Activated T-cell treated with anti-CD3 and anti-CD28 coated beads, Interleukin-2, amount 50 U/mL, for 24 hours (primary cell): ENCODE results near the gene PET100.

Experiments used
- DNase-seq: peaks from one replicate; pipeline ENCODE4 v3.0.0-alpha.2; 2020
- H3K27ac Mint-ChIP-seq: 2 replicates; pipeline ENCODE4 v1.8.0; 2020; ENCODE audit warnings: mild to moderate bottlenecking, mixed read lengths
- H3K27me3 Mint-ChIP-seq: 2 replicates; pipeline ENCODE4 v1.8.0; 2020; ENCODE audit warnings: mixed read lengths
- H3K36me3 Mint-ChIP-seq: 2 replicates; pipeline ENCODE4 v1.8.0; 2020; ENCODE audit warnings: low read depth, mixed read lengths
- H3K4me1 Mint-ChIP-seq: 2 replicates; pipeline ENCODE4 v1.8.0; 2020; ENCODE audit warnings: low read depth, mixed read lengths
- H3K4me3 Mint-ChIP-seq: 2 replicates; pipeline ENCODE4 v1.8.0; 2020; ENCODE audit warnings: mild to moderate bottlenecking, moderate library complexity, mixed read lengths
- H3K9me3 Mint-ChIP-seq: 2 replicates; pipeline ENCODE4 v1.8.0; 2020; ENCODE audit warnings: mixed read lengths

PET100 gene

DNA sequence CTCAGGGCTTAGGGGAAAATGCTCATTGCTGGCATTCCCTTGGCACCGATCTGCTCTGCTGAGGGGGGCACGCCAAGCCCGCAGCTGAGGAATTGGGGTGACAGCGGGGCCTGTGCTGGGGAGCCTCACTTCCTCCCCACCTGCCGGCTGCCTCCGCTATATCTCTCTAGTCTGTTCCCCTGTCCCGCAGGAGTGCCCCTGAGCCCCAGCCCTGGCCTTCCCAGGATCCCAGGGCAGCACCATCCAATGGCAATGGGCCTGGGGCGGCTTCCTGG is 16.8 kb downstream of the PET100 start:
- H3K4me1 Mint-ChIP-seq: no peaks in the 10 kb centered on the region
- H3K36me3 Mint-ChIP-seq: peaks cover 34% of the 10 kb centered on the region
- H3K27me3 Mint-ChIP-seq: no peaks in the 10 kb centered on the region
- no peak overlapping the region for H3K4me3 Mint-ChIP-seq
- H3K27ac Mint-ChIP-seq: no peak overlapping the region
- H3K9me3 Mint-ChIP-seq: no peaks in the 10 kb centered on the region
- DNase-seq: no peak

DNA sequence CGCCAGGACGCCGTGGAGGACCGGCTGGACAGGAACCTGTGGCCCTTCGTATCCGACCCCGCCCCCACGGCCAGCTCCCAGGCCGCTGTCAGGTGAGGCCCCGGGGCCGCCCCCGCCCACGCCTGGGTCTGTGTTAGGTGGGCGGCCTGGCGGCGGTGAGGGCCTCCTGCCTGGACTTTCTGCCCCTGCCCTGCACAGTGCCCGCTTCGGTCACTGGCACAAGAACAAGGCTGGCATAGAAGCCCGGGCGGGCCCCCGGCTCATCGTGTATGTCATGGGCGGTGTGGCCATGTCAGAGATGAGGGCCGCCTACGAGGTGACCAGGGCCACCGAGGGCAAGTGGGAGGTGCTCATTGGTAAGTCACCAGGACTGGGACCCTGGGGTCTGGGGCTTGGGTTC is 17.6 kb downstream of the PET100 start:
- peaks cover 2% of the 10 kb centered on the region for H3K4me1 Mint-ChIP-seq

DNA sequence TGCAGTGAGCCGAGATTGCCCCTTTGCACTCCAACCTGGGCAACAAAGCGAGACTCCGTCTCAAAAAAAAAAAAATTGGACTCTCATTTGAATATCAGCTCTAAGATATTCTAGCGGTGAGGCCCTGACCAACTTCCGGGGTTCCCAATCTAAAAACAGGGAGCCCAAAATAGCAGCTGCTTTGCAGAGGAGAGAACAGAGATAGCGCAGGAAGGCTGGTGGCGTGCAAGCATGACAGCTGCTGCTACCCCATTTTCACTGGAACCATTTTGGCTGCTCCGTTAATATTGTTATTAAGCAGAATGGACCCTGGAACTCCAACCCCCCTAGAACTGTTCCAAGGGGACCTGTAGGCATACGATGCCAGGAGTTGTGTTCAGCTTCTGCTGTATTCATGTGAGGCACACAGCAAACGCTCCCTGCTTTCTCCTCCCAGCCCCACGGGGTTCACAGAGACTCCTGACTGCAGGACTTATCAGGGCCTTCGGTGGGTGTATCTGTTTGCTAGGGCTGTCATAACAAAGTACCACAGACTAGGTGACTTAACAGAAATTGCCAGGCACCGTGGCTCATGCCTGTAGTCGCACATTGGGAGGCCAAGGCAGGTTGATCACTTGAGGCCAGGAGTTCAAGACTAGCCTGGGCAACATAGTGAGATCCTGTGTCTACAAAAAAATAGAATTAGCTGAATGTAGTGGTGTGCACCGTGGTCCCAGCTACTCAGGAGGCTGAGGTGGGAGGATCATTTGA is 18.8 kb downstream of the PET100 start:
- Mint-ChIP-seq H3K27ac (no peak overlapping the region), H3K4me3 (no peak overlapping the region), H3K27me3 (no peaks in the 10 kb centered on the region), H3K4me1 (peaks cover 9% of the 10 kb centered on the region), H3K9me3 (no peaks in the 10 kb centered on the region), H3K36me3 (peaks cover 29% of the 10 kb centered on the region)
- no peak for DNase-seq

More for the DNA sequence above, 17.6 kb downstream of the PET100 start:
- DNase-seq: no peak
- no peaks in the 10 kb centered on the region for H3K9me3 Mint-ChIP-seq
- no peak overlapping the region for H3K27ac Mint-ChIP-seq
- peaks cover 34% of the 10 kb centered on the region for H3K36me3 Mint-ChIP-seq
- H3K27me3 Mint-ChIP-seq: no peaks in the 10 kb centered on the region
- H3K4me3 Mint-ChIP-seq: no peak overlapping the region

DNA sequence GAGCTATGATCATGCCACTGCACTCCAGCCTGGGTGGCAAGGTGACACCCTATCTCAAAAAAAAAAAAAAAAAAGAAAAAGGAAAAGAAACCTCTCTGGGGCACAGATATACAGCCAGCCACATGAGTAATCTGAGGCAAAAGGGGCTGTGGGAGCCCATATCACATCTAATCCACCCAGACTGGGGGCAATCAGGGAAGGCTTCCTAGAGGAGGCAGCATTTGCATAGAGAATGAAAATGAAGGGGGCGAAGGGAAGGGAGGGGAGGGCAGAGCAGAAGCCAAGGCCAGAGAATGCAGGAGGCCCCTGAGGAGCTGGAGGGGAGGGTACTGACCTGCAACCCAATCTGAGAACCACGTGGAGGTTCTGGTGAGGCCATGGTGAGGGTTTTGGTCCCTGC is 20.6 kb downstream of the PET100 start:
- Mint-ChIP-seq H3K4me3 (no peak overlapping the region), H3K4me1 (peaks cover 9% of the 10 kb centered on the region), H3K36me3 (peaks cover 20% of the 10 kb centered on the region), H3K9me3 (no peaks in the 10 kb centered on the region), H3K27ac (no peak overlapping the region), H3K27me3 (no peaks in the 10 kb centered on the region)
- DNase-seq: no peak

DNA sequence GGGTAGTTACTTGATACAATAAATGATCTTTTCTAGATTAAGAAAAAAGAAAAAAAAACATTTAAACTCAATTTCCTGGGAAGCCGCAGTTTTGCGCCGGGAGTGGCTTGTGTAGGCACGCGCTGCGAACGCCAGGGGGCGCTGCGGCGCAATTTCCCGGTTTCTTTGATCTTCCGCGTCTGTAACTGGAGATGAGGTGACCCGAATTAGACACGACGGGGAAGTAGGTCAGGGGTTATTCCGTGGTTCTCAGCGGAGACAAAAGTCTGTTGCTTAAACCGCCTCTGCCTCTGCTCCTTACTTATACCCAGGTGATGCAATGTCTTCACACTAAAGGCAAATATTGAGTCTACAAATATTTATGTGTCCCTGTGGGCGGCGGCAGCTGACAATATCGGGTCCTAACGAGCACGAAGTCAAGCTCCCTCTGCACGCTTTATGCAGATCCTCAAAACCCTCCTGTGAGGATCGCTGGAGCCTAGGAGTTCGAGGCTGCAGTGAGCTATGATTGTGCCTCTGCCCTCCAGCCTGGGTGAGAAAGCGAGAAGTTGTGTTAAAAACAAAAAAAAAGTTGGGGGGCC is 22.6 kb downstream of the PET100 start:
- Mint-ChIP-seq H3K27me3 (no peaks in the 10 kb centered on the region), H3K36me3 (peaks cover 9% of the 10 kb centered on the region), H3K4me3 (peak overlapping the region; percentile 54), H3K9me3 (no peaks in the 10 kb centered on the region), H3K27ac (no peak overlapping the region), H3K4me1 (peaks cover 11% of the 10 kb centered on the region)
- DNase-seq: peak; percentile 90

DNA sequence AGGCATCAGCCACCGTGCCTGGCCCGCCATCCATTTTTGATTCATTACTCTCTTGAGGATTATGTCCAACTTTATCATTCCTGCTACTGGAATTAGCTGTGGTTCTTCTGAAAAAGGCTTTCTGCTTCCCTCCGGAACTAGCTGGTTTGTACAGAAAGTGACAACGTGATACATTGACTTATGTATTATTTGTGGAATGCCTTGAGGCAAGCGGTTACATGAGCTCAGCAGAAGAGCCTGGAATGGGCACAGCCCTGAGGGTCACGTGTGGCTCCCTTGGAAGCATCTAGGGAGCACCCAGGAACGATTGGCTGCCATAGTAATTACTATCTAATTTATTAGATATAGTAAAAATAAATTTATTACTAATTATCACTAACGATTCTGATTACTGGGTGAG is 24.8 kb downstream of the PET100 start:
- H3K27ac Mint-ChIP-seq: no peak overlapping the region
- no peaks in the 10 kb centered on the region for H3K27me3 Mint-ChIP-seq
- no peaks in the 10 kb centered on the region for H3K9me3 Mint-ChIP-seq
- H3K4me1 Mint-ChIP-seq: peaks cover 25% of the 10 kb centered on the region
- H3K4me3 Mint-ChIP-seq: no peak overlapping the region
- no peaks in the 10 kb centered on the region for H3K36me3 Mint-ChIP-seq
- DNase-seq: no peak

DNA sequence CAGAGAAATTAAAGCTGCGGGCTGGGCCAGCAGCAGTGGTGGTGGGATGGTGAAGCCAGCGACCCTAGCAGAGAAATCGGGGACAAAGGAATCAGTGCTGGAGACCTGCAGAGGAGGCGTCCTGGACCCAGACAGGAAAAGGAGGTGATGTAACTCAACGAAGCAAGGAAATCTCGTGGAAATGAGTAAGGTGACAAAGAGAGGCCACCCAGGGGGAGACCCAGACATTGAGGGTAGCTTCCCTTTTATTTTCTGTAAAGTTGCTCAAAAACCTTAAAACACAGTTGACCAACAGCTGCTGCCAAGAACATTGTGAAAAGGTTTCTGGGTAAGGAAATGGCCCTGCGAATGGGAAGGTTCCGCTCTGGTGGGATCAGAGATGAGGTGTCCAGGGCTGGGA is 26.0 kb downstream of the PET100 start:
- Mint-ChIP-seq H3K27ac (no peak overlapping the region), H3K4me1 (peaks cover 25% of the 10 kb centered on the region), H3K27me3 (no peaks in the 10 kb centered on the region), H3K9me3 (no peaks in the 10 kb centered on the region), H3K36me3 (no peaks in the 10 kb centered on the region), H3K4me3 (no peak overlapping the region)
- DNase-seq: no peak

DNA sequence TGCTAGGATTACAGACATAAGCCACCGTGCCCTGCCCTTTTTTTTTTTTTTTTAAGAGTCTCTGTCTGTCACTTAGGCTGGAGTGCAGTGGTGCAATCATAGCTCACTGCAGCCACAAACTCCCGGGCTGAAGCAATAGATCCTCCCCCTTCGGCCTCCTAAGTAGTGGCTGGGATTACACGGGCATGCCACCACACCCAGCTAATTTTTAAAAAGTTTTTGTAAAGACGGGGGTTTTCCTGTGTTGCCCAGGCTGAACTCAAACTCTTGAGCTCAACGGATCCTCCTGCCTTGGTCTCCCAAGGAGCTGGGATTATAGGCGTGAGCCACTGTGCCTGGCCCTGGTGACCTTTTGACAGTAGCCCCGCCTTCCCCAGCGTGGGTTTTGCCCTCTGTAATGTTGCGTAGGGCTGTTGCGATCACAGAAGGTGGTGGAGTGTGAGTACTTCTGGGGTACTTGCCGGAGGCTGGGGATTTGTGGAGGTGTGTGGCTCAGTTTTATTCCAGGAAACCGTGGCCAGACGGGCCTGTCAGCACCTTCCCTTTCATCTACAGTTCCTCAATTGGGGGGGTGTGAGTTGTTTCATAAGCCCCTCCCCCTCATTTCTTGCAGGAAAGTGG is 27.6 kb downstream of the PET100 start:
- DNase-seq: no peak
- no peaks in the 10 kb centered on the region for H3K36me3 Mint-ChIP-seq
- peak overlapping the region; percentile 59 for H3K27ac Mint-ChIP-seq
- no peaks in the 10 kb centered on the region for H3K27me3 Mint-ChIP-seq
- H3K4me1 Mint-ChIP-seq: peaks cover 22% of the 10 kb centered on the region
- H3K4me3 Mint-ChIP-seq: no peak overlapping the region
- no peaks in the 10 kb centered on the region for H3K9me3 Mint-ChIP-seq

DNA sequence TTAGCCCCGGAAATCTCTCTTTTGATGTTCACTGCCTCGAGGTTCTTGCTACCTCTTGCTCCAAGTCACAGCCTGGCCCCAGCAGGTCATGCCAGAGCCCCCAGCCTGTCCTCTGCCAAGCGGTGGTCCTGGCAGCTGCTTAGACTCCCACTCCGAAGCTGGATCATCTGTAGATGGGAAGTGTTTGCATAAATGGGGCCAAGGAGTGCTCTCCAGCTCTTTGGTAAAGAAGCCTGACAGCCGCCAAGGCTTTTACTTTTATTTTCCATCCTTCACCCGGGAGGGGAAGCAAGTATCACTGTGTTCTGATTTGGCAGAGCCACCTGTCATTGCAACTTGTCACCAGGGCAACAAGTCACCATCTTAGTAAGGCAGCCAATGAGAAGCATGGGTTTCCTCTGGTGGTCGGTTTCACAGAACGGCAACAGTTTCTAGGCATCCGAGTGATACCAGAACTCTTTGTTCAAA is 28.7 kb downstream of the PET100 start:
- peak overlapping the region; percentile 57 for H3K4me3 Mint-ChIP-seq
- H3K9me3 Mint-ChIP-seq: no peaks in the 10 kb centered on the region
- DNase-seq: peak; percentile 57
- H3K4me1 Mint-ChIP-seq: peaks cover 16% of the 10 kb centered on the region
- H3K36me3 Mint-ChIP-seq: no peaks in the 10 kb centered on the region
- peak overlapping the region; percentile 76 for H3K27ac Mint-ChIP-seq
- no peaks in the 10 kb centered on the region for H3K27me3 Mint-ChIP-seq

DNA sequence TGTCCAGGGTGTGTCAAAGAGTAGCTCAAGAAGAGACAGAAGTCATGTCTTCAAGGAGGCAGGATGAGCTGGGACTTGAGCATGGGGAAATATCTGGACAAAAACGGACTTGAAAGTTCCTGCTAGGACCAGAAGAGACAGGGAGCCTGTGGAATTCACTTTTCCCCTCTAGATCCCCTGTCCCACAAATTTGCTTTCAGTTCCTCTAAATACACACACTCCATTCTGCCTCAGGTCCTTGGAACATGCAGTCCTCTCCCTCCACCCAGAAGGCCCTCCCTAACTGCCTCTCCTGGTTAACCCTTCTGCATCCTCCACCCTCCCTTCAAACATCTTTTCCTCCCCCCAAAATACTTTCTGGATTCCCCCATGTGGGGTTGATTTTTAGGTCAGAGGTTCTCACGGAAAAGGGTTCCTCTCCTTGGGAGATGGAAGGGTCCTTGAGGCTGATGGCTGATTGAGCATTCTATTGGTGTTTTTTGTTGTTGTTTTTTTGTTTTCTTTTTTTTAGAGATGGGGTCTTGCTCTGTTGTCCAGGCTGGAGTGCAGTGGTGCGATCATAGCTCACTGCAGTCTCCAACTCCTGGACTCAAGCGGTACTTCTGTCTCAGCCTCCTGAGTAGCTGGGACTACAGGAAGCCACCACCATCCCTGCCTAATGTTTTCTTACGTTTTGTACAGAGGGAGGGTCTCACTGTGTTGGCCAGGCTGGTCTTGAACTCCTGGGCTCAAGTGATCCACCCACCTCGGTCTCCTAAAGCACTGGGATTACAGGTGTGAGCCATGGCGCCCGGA is 32.3 kb downstream of the PET100 start:
- peaks cover 16% of the 10 kb centered on the region for H3K4me1 Mint-ChIP-seq
- no peaks in the 10 kb centered on the region for H3K36me3 Mint-ChIP-seq
- peaks cover 2% of the 10 kb centered on the region for H3K27me3 Mint-ChIP-seq
- no peak for DNase-seq
- no peak overlapping the region for H3K4me3 Mint-ChIP-seq
- H3K9me3 Mint-ChIP-seq: no peaks in the 10 kb centered on the region
- H3K27ac Mint-ChIP-seq: no peak overlapping the region

DNA sequence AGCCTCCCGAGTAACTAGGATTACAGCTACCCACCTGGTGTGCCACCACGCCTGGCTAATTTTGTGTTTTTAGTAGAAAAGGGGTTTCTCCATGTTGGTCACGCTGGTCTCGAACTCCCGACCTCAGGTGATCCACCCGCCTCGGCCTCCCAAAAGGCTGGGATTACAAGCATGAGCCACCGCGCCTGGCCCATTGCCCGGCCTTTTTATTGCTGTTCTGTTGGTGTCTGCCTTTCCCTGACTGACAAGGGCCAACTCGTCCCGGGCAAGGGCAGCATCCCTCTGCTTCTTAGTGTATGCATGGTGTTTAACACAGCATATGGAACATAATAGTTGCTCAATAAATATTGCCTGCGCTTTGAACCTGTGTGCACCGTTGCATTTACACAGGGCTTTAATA is 33.1 kb downstream of the PET100 start:
- no peak overlapping the region for H3K27ac Mint-ChIP-seq
- H3K4me3 Mint-ChIP-seq: no peak overlapping the region
- H3K27me3 Mint-ChIP-seq: peaks cover 6% of the 10 kb centered on the region
- H3K9me3 Mint-ChIP-seq: no peaks in the 10 kb centered on the region
- DNase-seq: no peak
- no peaks in the 10 kb centered on the region for H3K36me3 Mint-ChIP-seq
- peaks cover 9% of the 10 kb centered on the region for H3K4me1 Mint-ChIP-seq

DNA sequence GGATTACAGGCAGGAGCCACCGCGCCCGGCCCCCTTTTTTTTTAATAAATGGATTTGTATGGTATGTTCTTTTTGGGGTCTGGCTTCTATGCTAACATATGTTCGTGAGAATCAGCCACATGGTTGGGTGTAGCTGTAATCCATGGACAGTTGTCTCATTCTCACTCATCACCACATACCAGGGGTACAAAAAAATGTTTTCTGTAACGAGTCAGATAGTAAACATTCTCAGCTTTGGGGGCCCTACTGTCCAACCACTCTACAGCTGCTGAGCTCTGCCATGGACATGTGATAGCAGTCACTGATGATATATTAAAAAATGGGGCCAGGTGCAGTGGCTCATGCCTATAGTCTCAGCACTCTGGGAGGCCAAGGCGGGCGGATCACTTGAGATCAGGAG is 34.1 kb downstream of the PET100 start:
- Mint-ChIP-seq H3K27ac (no peak overlapping the region), H3K4me3 (no peak overlapping the region), H3K27me3 (peaks cover 12% of the 10 kb centered on the region), H3K36me3 (no peaks in the 10 kb centered on the region), H3K4me1 (no peaks in the 10 kb centered on the region), H3K9me3 (no peaks in the 10 kb centered on the region)
- no peak for DNase-seq

DNA sequence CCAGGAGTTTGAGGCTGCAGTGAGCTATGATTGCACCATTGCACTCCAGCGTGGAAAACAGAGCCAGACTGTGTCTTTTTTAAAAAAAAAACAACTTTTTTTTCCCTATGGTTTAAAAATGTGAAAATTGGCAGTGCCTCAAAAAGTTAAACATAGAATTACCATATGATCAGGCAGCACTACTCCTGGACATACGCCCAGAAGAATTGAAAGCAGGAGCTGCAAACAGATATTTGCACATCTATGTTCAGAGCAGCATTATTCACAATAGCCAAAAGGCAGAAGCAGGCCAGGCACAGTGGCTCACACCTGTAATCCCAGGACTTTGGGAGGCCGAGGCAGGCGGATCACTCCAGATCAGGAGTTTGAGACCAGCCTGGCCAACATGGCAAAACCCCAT is 35.5 kb downstream of the PET100 start:
- Mint-ChIP-seq H3K4me3 (no peak overlapping the region), H3K4me1 (peaks cover 8% of the 10 kb centered on the region), H3K27me3 (peaks cover 23% of the 10 kb centered on the region), H3K9me3 (no peaks in the 10 kb centered on the region), H3K27ac (no peak overlapping the region), H3K36me3 (no peaks in the 10 kb centered on the region)
- no peak for DNase-seq

DNA sequence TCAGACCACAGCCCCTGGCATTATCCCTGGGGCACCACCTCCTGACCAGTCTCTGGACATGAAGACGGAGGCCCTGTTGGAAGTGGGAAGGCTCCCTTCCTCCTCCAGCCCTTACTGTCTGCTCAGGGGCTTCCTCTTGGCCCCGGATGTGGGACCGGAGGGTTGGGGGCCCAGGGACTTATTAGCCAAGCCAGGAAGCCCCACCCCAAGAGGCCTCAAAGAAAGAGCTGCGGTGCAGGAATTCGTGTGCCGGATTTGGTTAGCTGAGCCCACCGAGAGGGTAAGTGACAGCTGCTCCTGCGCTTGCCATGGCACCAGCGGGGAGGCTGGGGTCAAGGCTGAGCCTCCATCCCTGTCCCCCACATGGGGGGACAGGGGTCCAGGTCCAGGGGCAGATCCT is 39.2 kb downstream of the PET100 start, which contains the start of gene RETN:
RETN (plus strand) TSS at position 208 of the 400 bp plus-strand sequence. CDS start 278 bp downstream, outside the sequence.
- H3K4me3 Mint-ChIP-seq: no peak within 1 kb of the TSS
- peaks cover 54% of the 10 kb centered on the region for H3K27me3 Mint-ChIP-seq
- no peaks in the 10 kb centered on the region for H3K9me3 Mint-ChIP-seq
- H3K4me1 Mint-ChIP-seq: peaks cover 15% of the 10 kb centered on the region
- H3K27ac Mint-ChIP-seq: no peak within 1 kb of the TSS
- H3K36me3 Mint-ChIP-seq: no peaks in the 10 kb centered on the region
- DNase-seq: no peak
